A549 (cell line): ENCODE data around the gene TRPM2. TPM values are rescaled to one million over a fixed set of nuclear protein-coding genes. Genes with fewer than 3 reads are reported as not detected.
A peak's percentile ranks its signal among the peaks of the same experiment; 100 is the strongest.

Source experiments
- ATAC-seq, 2 experiments: fragments of 200-7000 bp in 1 of 2; fragments of >200 bp in 1 of 2; cut with Nextera tagmentation in 1 of 2; cut with Tn5 transposase in 1 of 2; 3 replicates each; pipeline versions ENCODE4 v1.8.0 to v1.9.1; 2018 to 2020; ENCODE audit warnings: mild to moderate bottlenecking in 1 of 2, moderate library complexity in 1 of 2
- CTCF ChIA-PET: fragments of 300-600 bp; sonication (Branson Sonifier 250); formaldehyde crosslinking; extraction: SDS; loops from one replicate; lab custom pipeline; 2021; ENCODE audit warnings: antibody characterized with exemption, inconsistent platforms; lab: Yijun Ruan, JAX
- POLR2A ChIA-PET: fragments of 350-600 bp; formaldehyde crosslinking; extraction: SDS; loops from one replicate; lab custom pipeline; 2021; ENCODE audit warnings: antibody characterized with exemption, inconsistent platforms; lab: Yijun Ruan, JAX
- DNase-seq, 2 experiments: peaks; one replicate each; pipeline versions ENCODE4 v3.0.0 to v3.0.0-alpha.2; 2011 to 2016; ENCODE audit warnings: low read depth in 1 of 2, low spot score in 1 of 2
- FAIRE-seq: peaks from 2 replicates; lab custom pipeline; 2011; peaks lifted over from hg19 to GRCh38; lab: Jason Lieb, UNC
- H3K27ac ChIP-seq, 2 experiments: fragments of >200 bp; sonication (Bioruptor Twin); formaldehyde crosslinking; 3 replicates each; pipeline ENCODE4 v1.5.1; 2016 to 2017
- H3K4me1 ChIP-seq: fragments of >200 bp; sonication (Bioruptor Twin); formaldehyde crosslinking; 3 replicates; pipeline ENCODE4 v1.6.1; 2016
- H3K4me2 ChIP-seq: fragments of >200 bp; sonication (Bioruptor Twin); formaldehyde crosslinking; 3 replicates; pipeline ENCODE4 v1.6.1; 2016
- H3K4me3 ChIP-seq: fragments of >200 bp; sonication (Bioruptor Twin); formaldehyde crosslinking; 3 replicates; pipeline ENCODE4 v1.5.1; 2016
- H3K9me3 ChIP-seq: fragments of >200 bp; sonication (Bioruptor Twin); formaldehyde crosslinking; 3 replicates; pipeline ENCODE4 v1.6.1; 2016
- BHLHE40 ChIP-seq: IDR thresholded peaks from 2 replicates; pipeline ENCODE4 v1.6.1; 2012; ENCODE audit warnings: low read depth, low read length, inconsistent platforms
- CBX2 ChIP-seq: fragments of 200-600 bp; sonication (generic); IDR thresholded peaks from 2 replicates; pipeline ENCODE4 v1.6.1; 2016; ENCODE audit warnings: low read depth, mild to moderate bottlenecking, borderline replicate concordance
- CEBPB ChIP-seq, 2 experiments: fragments of >200 bp in 1 of 2; sonication (Bioruptor Twin) in 1 of 2; formaldehyde crosslinking in 1 of 2; IDR thresholded peaks; 2 replicates each; pipeline ENCODE4 v1.6.1; 2012 to 2016
- E2F6 ChIP-seq: IDR thresholded peaks from 2 replicates; pipeline ENCODE4 v1.6.1; 2012; ENCODE audit warnings: low read depth, borderline replicate concordance
- EHF ChIP-seq: fragments of 250-450 bp; sonication (Bioruptor Pico); IDR thresholded peaks from 2 replicates; pipeline ENCODE4 v1.5.0; 2020; ENCODE audit warnings: mild to moderate bottlenecking
- EHMT2 ChIP-seq: fragments of 200-600 bp; sonication (generic); IDR thresholded peaks from 2 replicates; pipeline ENCODE4 v1.6.1; 2016; ENCODE audit warnings: antibody characterized with exemption, low read depth, mild to moderate bottlenecking, moderate library complexity
- ELK1 ChIP-seq: fragments of 150-350 bp; IDR thresholded peaks from 2 replicates; pipeline ENCODE4 v1.6.1; 2014; ENCODE audit warnings: low read depth, mild to moderate bottlenecking, low read length
- ESRRA ChIP-seq: fragments of 150-350 bp; IDR thresholded peaks from 2 replicates; pipeline ENCODE4 v1.6.1; 2014; ENCODE audit warnings: mild to moderate bottlenecking, low read length, borderline replicate concordance
- GATA3 ChIP-seq: IDR thresholded peaks from 2 replicates; pipeline ENCODE4 v1.6.1; 2012; ENCODE audit warnings: borderline replicate concordance
- HEYL ChIP-seq: fragments of 250-450 bp; sonication (Bioruptor Pico); IDR thresholded peaks from 2 replicates; pipeline ENCODE4 v1.8.0; 2021; ENCODE audit warnings: mild to moderate bottlenecking, moderate library complexity
- JUNB ChIP-seq: fragments of >200 bp; sonication (Bioruptor Twin); formaldehyde crosslinking; IDR thresholded peaks from 2 replicates; pipeline ENCODE4 v1.6.1; 2016
- KDM1A ChIP-seq: fragments of 200-600 bp; sonication (generic); IDR thresholded peaks from 2 replicates; pipeline ENCODE4 v1.6.1; 2016; ENCODE audit warnings: low read depth, mild to moderate bottlenecking
- MYC ChIP-seq: IDR thresholded peaks from 2 replicates; pipeline ENCODE4 v1.6.1; 2012; ENCODE audit warnings: mild to moderate bottlenecking, inconsistent platforms, low read length, improper control_type of control experiment, borderline replicate concordance
- NFE2L2 ChIP-seq: fragments of 150-350 bp; conservative IDR thresholded peaks from 2 replicates; pipeline ENCODE4 v1.6.1; 2014; ENCODE audit warnings: low read length
- WGBS: methylation state at CpG from one replicate; pipeline ENCODE4 v1.1.6; 2017; ENCODE audit errors: missing lambda C conversion rate; 5-methylcytosine and 5-hydroxymethylcytosine counted together
- polyA plus RNA-seq, 4 experiments: library from polyadenylated mRNA; depleted of rRNA in 3 of 4; stranded (reverse); fragments of >200 nt; fragmentation: RNase III in 1 of 4; extraction: RNeasy Plus Mini Kit Qiagen cat#74134 plus additional on column Dnase treatment in 1 of 4; gene quantifications; 2 replicates in 3 of 4; 3 replicates in 1 of 4; pipeline ENCODE4 v1.2.3, GENCODE V29; 2011 to 2017
- TF ChIP-seq, protein P1 (sequence below): IDR thresholded peaks from 2 replicates; pipeline ENCODE4 v1.6.1; 2012
- TF ChIP-seq, protein P2 (sequence below): fragments of 200-600 bp; sonication (generic); IDR thresholded peaks from 2 replicates; pipeline ENCODE4 v1.6.1; 2016; ENCODE audit warnings: antibody characterized with exemption, mild to moderate bottlenecking, moderate library complexity

Gene TRPM2
- polyA plus RNA-seq, 2 of the 4 experiments (the other 2 are of a cell fraction), result 3.2 to 5.5 TPM

DNA sequence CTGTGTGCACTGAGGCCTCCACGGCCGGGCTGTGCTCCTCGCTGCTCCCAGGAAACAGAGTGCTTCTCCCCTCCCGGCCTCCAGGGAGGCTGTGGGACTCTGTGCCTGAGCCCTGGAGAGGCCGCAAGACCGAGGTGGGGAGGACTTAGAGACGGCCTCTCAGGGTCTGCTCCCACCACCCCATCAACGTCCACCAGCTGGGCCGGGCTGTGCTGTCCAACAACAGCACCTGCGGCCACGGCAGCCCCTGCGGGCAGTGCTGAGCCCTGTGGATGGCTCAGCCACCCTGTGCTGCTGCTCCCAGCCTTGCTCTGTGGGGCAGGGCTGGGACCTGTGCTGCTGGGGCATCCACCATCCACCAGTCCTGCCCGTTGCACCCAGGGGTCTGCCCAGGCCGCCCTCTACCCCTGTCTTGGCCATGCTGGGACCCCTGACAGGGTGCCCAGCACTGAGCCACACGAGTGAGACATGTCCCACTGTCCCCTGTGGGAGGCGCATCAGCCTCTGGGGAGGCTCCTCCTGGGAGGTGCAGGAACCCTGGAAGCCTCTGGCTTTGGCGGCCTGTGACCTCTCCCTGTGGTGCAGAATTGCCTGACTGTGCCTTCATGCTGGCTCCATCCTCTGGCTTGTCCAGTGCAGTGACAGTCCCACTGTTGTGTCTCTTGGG is 70.7 kb downstream of the TRPM2 start:
- ChIA-PET CTCF (no interaction called here), POLR2A (no interaction called here)
- TF ChIP-seq ELK1 (no peak), BHLHE40 (no peak), HEYL (no peak), ESRRA (no peak), KDM1A (no peak), CBX2 (no peak), GATA3 (no peak)
- no peaks in the 10 kb centered on the region for H3K4me1 ChIP-seq
- ATAC-seq, result no peak; a peak in 2 of 6 replicates
- 94% methylated on average over 6 of the region's 17 CpGs for WGBS
- no peak for DNase-seq
- H3K4me3 ChIP-seq, result no peak overlapping the region
- H3K4me2 ChIP-seq, result no peak overlapping the region
- H3K9me3 ChIP-seq, result 0 out of 3 replicates have a peak, but pooled peaks cover 6% of the 10 kb centered on the region
- H3K27ac ChIP-seq, result no peak overlapping the region
- no peak for FAIRE-seq

DNA sequence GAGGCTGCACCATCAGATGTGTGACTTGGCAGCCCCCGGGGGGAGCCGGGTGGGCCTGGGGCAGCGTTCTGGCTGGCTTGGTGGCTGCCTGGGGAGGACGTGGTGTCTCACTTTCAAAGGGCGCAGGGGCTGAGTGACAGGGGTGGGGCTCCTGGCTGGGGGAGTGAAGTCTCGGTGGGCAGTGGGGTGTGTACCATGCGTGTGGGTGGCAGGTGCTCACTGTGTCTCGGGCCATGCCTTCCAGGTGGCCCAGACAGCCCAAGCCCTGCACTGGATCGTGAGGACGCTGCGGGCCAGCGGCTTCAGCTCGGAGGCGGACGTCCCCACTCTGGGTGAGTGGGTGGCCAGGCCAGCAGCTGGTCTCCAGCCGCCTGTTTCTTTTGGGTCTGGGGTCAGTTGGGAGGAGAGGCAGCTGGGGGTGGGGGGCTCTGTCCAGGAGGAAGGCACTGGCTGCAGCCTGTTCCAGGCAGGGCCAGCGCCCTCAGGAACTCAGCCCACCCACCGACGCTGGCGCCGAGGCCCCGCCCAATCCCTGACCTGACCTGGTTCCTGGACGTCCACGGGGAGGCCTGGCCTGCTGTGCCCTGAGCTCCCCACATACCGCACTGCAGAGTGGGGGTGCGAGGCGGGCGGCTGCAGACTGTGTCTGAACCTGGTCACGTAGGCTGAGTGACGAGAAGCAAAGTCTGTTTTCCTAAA is 71.3 kb downstream of the TRPM2 start:
- CTCF ChIA-PET, result no interaction called here

GRCh38 chr21:44425307-44425894 is 72.0 kb downstream of the TRPM2 start:
- 35% methylated on average over 23 of the region's 40 CpGs for WGBS
- Histone ChIP-seq H3K4me3 (peak overlapping the region; percentile 48), H3K4me1 (no peaks in the 10 kb centered on the region), H3K4me2 (peak overlapping the region; percentile 72), H3K27ac (peak overlapping the region; percentile 78 to 86), H3K9me3 (0 out of 3 replicates have a peak, but pooled peaks cover 6% of the 10 kb centered on the region)
- POLR2A ChIA-PET, result no interaction called here
- DNase-seq (peak in 1 of 2 experiments; percentile 39), FAIRE-seq (no peak), ATAC-seq (peak; percentile 67 to 77; a peak in 5 of 6 replicates)
- TF ChIP-seq E2F6 (0 out of 2 replicates have a peak, but pooled peaks have one; percentile 35), NFE2L2 (no peak)
- TF ChIP-seq, protein P1, sequence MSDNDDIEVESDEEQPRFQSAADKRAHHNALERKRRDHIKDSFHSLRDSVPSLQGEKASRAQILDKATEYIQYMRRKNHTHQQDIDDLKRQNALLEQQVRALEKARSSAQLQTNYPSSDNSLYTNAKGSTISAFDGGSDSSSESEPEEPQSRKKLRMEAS, result peak; percentile 24; the same call in 1 of the 2 replicates
- CTCF ChIA-PET, result no interaction called here

More for the DNA sequence above, 71.3 kb downstream of the TRPM2 start:
- no peak for DNase-seq
- Histone ChIP-seq H3K27ac (peak overlapping the region; percentile 78 to 86), H3K4me2 (peak overlapping the region; percentile 72), H3K9me3 (0 out of 3 replicates have a peak, but pooled peaks cover 6% of the 10 kb centered on the region)
- TF ChIP-seq, protein P2, sequence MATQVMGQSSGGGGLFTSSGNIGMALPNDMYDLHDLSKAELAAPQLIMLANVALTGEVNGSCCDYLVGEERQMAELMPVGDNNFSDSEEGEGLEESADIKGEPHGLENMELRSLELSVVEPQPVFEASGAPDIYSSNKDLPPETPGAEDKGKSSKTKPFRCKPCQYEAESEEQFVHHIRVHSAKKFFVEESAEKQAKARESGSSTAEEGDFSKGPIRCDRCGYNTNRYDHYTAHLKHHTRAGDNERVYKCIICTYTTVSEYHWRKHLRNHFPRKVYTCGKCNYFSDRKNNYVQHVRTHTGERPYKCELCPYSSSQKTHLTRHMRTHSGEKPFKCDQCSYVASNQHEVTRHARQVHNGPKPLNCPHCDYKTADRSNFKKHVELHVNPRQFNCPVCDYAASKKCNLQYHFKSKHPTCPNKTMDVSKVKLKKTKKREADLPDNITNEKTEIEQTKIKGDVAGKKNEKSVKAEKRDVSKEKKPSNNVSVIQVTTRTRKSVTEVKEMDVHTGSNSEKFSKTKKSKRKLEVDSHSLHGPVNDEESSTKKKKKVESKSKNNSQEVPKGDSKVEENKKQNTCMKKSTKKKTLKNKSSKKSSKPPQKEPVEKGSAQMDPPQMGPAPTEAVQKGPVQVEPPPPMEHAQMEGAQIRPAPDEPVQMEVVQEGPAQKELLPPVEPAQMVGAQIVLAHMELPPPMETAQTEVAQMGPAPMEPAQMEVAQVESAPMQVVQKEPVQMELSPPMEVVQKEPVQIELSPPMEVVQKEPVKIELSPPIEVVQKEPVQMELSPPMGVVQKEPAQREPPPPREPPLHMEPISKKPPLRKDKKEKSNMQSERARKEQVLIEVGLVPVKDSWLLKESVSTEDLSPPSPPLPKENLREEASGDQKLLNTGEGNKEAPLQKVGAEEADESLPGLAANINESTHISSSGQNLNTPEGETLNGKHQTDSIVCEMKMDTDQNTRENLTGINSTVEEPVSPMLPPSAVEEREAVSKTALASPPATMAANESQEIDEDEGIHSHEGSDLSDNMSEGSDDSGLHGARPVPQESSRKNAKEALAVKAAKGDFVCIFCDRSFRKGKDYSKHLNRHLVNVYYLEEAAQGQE, result no peak
- no peak for TF ChIP-seq MYC
- TF ChIP-seq EHF (CRISPR knock-in tag), result no peak
- TF ChIP-seq CEBPB (IDR thresholded peaks at IDR 0.05), result no peak
- TF ChIP-seq JUNB, result no peak
- TF ChIP-seq EHMT2, result no peak
- TF ChIP-seq, all 56 proteins: peak for 0
- POLR2A ChIA-PET, result no interaction called here
- H3K4me1 ChIP-seq, result no peaks in the 10 kb centered on the region
- no CpG with 5 or more reads among the region's 30 CpGs for WGBS
- peak overlapping the region; percentile 48 for H3K4me3 ChIP-seq
- FAIRE-seq (no peak), ATAC-seq (peak; percentile 30 to 55; a peak in 4 of 6 replicates)
